Trophoblast cell (in vitro differentiated cells and primary cell): ENCODE results near the gene TTLL5.
A peak's percentile ranks its signal among the peaks of the same experiment; 100 is the strongest.

Source experiments
- DNase-seq, 2 donors: peaks; one replicate each; pipeline ENCODE4 v3.0.0-alpha.2; 2016
- H2AFZ ChIP-seq: 2 replicates; pipeline ENCODE4 v1.6.1; 2013; ENCODE audit warnings: low read length, moderate library complexity, mild to moderate bottlenecking; ENCODE audit not compliant: insufficient read depth, poor library complexity
- H2AK5ac ChIP-seq: 2 replicates; pipeline ENCODE4 v1.6.1; 2013; ENCODE audit warnings: mild to moderate bottlenecking, low read length
- H2BK120ac ChIP-seq: 2 replicates; pipeline ENCODE4 v1.6.1; 2013; ENCODE audit warnings: low read length, mild to moderate bottlenecking, moderate library complexity; ENCODE audit not compliant: insufficient read depth, poor library complexity
- H2BK12ac ChIP-seq: 2 replicates; pipeline ENCODE4 v1.6.1; 2013; ENCODE audit warnings: mild to moderate bottlenecking, low read length, moderate library complexity
- H2BK5ac ChIP-seq: 2 replicates; pipeline ENCODE4 v1.6.1; 2013; ENCODE audit warnings: low read length, low read depth, moderate library complexity, mild to moderate bottlenecking; ENCODE audit not compliant: poor library complexity
- H3K14ac ChIP-seq: 2 replicates; pipeline ENCODE4 v1.6.1; 2013; ENCODE audit warnings: mild to moderate bottlenecking, low read length
- H3K18ac ChIP-seq: 2 replicates; pipeline ENCODE4 v1.6.1; 2013; ENCODE audit warnings: mild to moderate bottlenecking, low read length
- H3K23ac ChIP-seq: 2 replicates; pipeline ENCODE4 v1.6.1; 2013; ENCODE audit warnings: low read length
- H3K27ac ChIP-seq: 2 replicates; pipeline ENCODE4 v1.5.1; 2013; ENCODE audit warnings: low read depth, mild to moderate bottlenecking, inconsistent platforms, low read length, moderate library complexity
- H3K27me3 ChIP-seq: 2 replicates; pipeline ENCODE4 v1.6.1; 2013; ENCODE audit warnings: inconsistent platforms, mild to moderate bottlenecking, low read length, moderate library complexity; ENCODE audit not compliant: insufficient read depth
- H3K36me3 ChIP-seq, 2 experiments: 1 replicate in 1 of 2; 2 replicates in 1 of 2; pipeline ENCODE4 v1.6.1; 2013; ENCODE audit warnings: low read length in 2 of 2, mild to moderate bottlenecking in 2 of 2, moderate library complexity in 1 of 2; ENCODE audit not compliant: insufficient read depth in 2 of 2, control insufficient read depth in 1 of 2
- H3K4ac ChIP-seq: 2 replicates; pipeline ENCODE4 v1.6.1; 2013; ENCODE audit warnings: low read depth, mild to moderate bottlenecking, low read length, moderate library complexity
- H3K4me1 ChIP-seq, 2 experiments: 1 replicate in 1 of 2; 2 replicates in 1 of 2; pipeline ENCODE4 v1.6.1; 2013; ENCODE audit warnings: low read length in 2 of 2, mild to moderate bottlenecking in 2 of 2, moderate library complexity in 1 of 2; ENCODE audit not compliant: insufficient read depth in 2 of 2, control insufficient read depth in 1 of 2
- H3K4me2 ChIP-seq: 2 replicates; pipeline ENCODE4 v1.6.1; 2013; ENCODE audit warnings: inconsistent platforms, mild to moderate bottlenecking, low read length, moderate library complexity
- H3K4me3 ChIP-seq: 2 replicates; pipeline ENCODE4 v1.5.1; 2013; ENCODE audit warnings: mild to moderate bottlenecking, low read depth, low read length, inconsistent platforms
- H3K79me1 ChIP-seq: one replicate; pipeline ENCODE4 v1.6.1; 2013; ENCODE audit warnings: low read length
- H3K79me2 ChIP-seq: 2 replicates; pipeline ENCODE4 v1.6.1; 2013; ENCODE audit warnings: low read length, mild to moderate bottlenecking; ENCODE audit not compliant: control insufficient read depth, insufficient read depth, poor library complexity
- H3K9ac ChIP-seq: 2 replicates; pipeline ENCODE4 v1.6.1; 2013; ENCODE audit warnings: mild to moderate bottlenecking, low read length
- H3K9me3 ChIP-seq: 2 replicates; pipeline ENCODE4 v1.6.1; 2013; ENCODE audit warnings: low read depth, mild to moderate bottlenecking, control low read depth, inconsistent platforms, low read length; ENCODE audit not compliant: insufficient read depth
- H4K12ac ChIP-seq: 2 replicates; pipeline ENCODE4 v1.6.1; 2013; ENCODE audit warnings: low read depth, mild to moderate bottlenecking, low read length, moderate library complexity
- H4K8ac ChIP-seq: 2 replicates; pipeline ENCODE4 v1.6.1; 2013; ENCODE audit warnings: low read depth, mild to moderate bottlenecking, low read length, moderate library complexity
- H4K91ac ChIP-seq: one replicate; pipeline ENCODE4 v1.6.1; 2013; ENCODE audit warnings: low read depth, mild to moderate bottlenecking, low read length, moderate library complexity
- WGBS: extraction: QIAGEN DNeasy Blood & Tissue Kit; methylation state at CpG from one replicate; pipeline ENCODE4 v1.1.7; 2013; ENCODE audit warnings: missing lambda C conversion rate; ENCODE audit not compliant: insufficient read length, insufficient coverage; ENCODE audit errors: extremely low coverage; 5-methylcytosine and 5-hydroxymethylcytosine counted together

Gene TTLL5

DNA sequence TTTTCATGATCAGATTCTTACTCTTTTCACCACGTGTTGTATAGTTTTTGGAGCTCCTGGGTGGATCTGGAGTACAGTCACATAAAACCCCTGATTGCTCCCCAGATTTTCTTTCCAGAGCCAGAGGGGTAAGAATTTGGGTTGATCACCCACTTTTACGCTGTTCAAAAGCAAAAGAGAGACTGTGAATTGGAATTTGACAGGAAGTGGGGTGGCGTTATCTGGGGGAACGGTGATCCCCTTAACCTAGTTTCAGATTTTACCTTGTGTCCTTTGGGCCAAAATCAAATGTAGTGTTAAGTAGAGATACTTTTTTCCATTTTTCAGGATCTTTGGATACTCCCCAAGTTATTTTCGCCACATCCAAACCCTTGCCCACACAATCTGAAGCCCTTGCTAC, 245.2 kb downstream of the TTLL5 start:
- H3K4me2 ChIP-seq = no peak overlapping the region
- no peak overlapping the region for H3K27ac ChIP-seq
- peaks cover 2 to 8% of the 10 kb centered on the region in 2 experiments for H3K36me3 ChIP-seq
- H3K27me3 ChIP-seq = no peaks in the 10 kb centered on the region
- no peak overlapping the region for H2BK12ac ChIP-seq
- no peak overlapping the region for H3K23ac ChIP-seq
- no peak overlapping the region for H3K14ac ChIP-seq
- no peaks in the 10 kb centered on the region for H3K79me2 ChIP-seq
- no peak overlapping the region for H2BK5ac ChIP-seq
- H2AFZ ChIP-seq = no peak overlapping the region
- no peaks in the 10 kb centered on the region for H3K9me3 ChIP-seq
- WGBS = no CpG with 5 or more reads among the region's 5 CpGs
- no peak overlapping the region for H2AK5ac ChIP-seq
- no peak overlapping the region for H3K4ac ChIP-seq
- H3K79me1 ChIP-seq = no peaks in the 10 kb centered on the region
- H3K9ac ChIP-seq = no peak overlapping the region
- H4K12ac ChIP-seq = no peak overlapping the region
- no peak overlapping the region for H4K91ac ChIP-seq
- no peak overlapping the region for H3K4me3 ChIP-seq
- peak in 1 of 2 donors; percentile 2 for DNase-seq
- H3K4me1 ChIP-seq = peaks cover 0 to 2% of the 10 kb centered on the region in 2 experiments
- no peak overlapping the region for H2BK120ac ChIP-seq
- H4K8ac ChIP-seq = no peak overlapping the region
- H3K18ac ChIP-seq = no peak overlapping the region

- H2BK12ac ChIP-seq = no peak overlapping the region
- H4K91ac ChIP-seq = no peak overlapping the region
- peaks cover 2 to 8% of the 10 kb centered on the region in 2 experiments for H3K36me3 ChIP-seq
- no CpG with 5 or more reads among the region's 4 CpGs for WGBS
- no peaks in the 10 kb centered on the region for H3K79me2 ChIP-seq
- H4K12ac ChIP-seq = no peak overlapping the region
- H3K4me1 ChIP-seq = peaks cover under 1 to 2% of the 10 kb centered on the region in 2 experiments
- H3K23ac ChIP-seq = no peak overlapping the region
- H3K14ac ChIP-seq = no peak overlapping the region
- H2BK120ac ChIP-seq = no peak overlapping the region
- no peak overlapping the region for H3K27ac ChIP-seq
- no peaks in the 10 kb centered on the region for H3K27me3 ChIP-seq
- no peak overlapping the region for H3K4me3 ChIP-seq
- H3K18ac ChIP-seq = no peak overlapping the region
- no peak overlapping the region for H3K4me2 ChIP-seq
- no peak overlapping the region for H4K8ac ChIP-seq
- no peak overlapping the region for H2AFZ ChIP-seq
- no peaks in the 10 kb centered on the region for H3K9me3 ChIP-seq
- H3K4ac ChIP-seq = no peak overlapping the region
- DNase-seq = peak; percentile 31 to 89
- no peak overlapping the region for H2AK5ac ChIP-seq
- H3K79me1 ChIP-seq = no peaks in the 10 kb centered on the region
- H2BK5ac ChIP-seq = no peak overlapping the region
- no peak overlapping the region for H3K9ac ChIP-seq
These were observed 245.7 kb downstream of the TTLL5 start for GRCh38 chr14:75906680-75907280.

DNA sequence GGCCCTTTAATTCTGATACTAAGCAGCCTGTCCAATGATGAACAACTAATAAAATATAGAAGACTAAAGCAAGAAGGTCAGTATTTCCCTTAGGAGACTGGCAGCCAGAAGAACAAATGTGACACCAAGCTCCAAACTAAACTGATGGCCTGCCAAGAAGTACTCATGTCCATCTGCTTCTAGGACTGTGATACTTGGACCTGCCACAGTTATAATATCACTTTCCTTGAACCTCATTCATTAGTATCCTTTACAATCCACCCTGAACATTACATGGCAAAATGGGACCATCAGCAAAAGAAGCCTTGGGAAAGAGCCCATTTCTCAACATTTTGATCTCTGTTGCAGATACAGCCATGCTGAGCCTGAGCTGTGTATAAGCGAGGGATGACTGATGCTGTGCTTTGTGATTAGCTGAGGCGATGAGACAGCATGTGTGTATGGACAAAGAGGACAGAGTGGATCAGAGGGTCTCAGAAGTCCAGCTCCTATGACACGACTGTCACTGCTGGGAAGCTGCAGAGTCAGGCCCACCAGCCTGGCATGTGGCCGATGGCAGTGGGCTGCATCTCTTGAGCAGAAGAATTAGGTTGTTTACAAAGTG, 246.8 kb downstream of the TTLL5 start:
- Histone ChIP-seq H3K79me2 (no peaks in the 10 kb centered on the region), H2BK5ac (no peak overlapping the region), H3K9me3 (no peaks in the 10 kb centered on the region), H2AK5ac (no peak overlapping the region), H3K18ac (no peak overlapping the region), H3K4ac (no peak overlapping the region), H3K4me1 (peaks cover 2 to 5% of the 10 kb centered on the region in 2 experiments), H2BK120ac (no peak overlapping the region), H3K4me2 (no peak overlapping the region), H4K12ac (no peak overlapping the region), H3K27me3 (no peaks in the 10 kb centered on the region), H3K36me3 (peaks cover 2 to 4% of the 10 kb centered on the region in 2 experiments), H3K27ac (no peak overlapping the region), H3K79me1 (no peaks in the 10 kb centered on the region), H4K91ac (no peak overlapping the region), H2BK12ac (no peak overlapping the region), H3K4me3 (no peak overlapping the region), H4K8ac (no peak overlapping the region), H3K23ac (no peak overlapping the region), H2AFZ (no peak overlapping the region), H3K14ac (no peak overlapping the region), H3K9ac (no peak overlapping the region)
- no CpG with 5 or more reads among the region's 4 CpGs for WGBS
- DNase-seq = no peak

- H3K14ac ChIP-seq = no peak overlapping the region
- no peak overlapping the region for H3K18ac ChIP-seq
- no peak overlapping the region for H2AK5ac ChIP-seq
- no peak overlapping the region for H3K9ac ChIP-seq
- no peak overlapping the region for H4K8ac ChIP-seq
- WGBS = no CpG with 5 or more reads among the region's 3 CpGs
- no peak overlapping the region for H2BK120ac ChIP-seq
- H2AFZ ChIP-seq = no peak overlapping the region
- H2BK12ac ChIP-seq = no peak overlapping the region
- no peak overlapping the region for H4K12ac ChIP-seq
- no peaks in the 10 kb centered on the region for H3K79me1 ChIP-seq
- no peak overlapping the region for H3K4ac ChIP-seq
- no peaks in the 10 kb centered on the region for H3K79me2 ChIP-seq
- no peak for DNase-seq
- peaks cover 0 to 4% of the 10 kb centered on the region in 2 experiments for H3K36me3 ChIP-seq
- H3K4me3 ChIP-seq = no peak overlapping the region
- no peak overlapping the region for H3K27ac ChIP-seq
- H3K4me1 ChIP-seq = peaks cover 2 to 5% of the 10 kb centered on the region in 2 experiments
- no peaks in the 10 kb centered on the region for H3K27me3 ChIP-seq
- H3K9me3 ChIP-seq = no peaks in the 10 kb centered on the region
- no peak overlapping the region for H2BK5ac ChIP-seq
- H3K23ac ChIP-seq = no peak overlapping the region
- no peak overlapping the region for H3K4me2 ChIP-seq
- H4K91ac ChIP-seq = no peak overlapping the region
These were observed 248.6 kb downstream of the TTLL5 start for GRCh38 chr14:75909630-75910029.
